HEK293 (cell line): ENCODE data around the gene MLLT11.
A peak's percentile ranks its signal among the peaks of the same experiment; 100 is the strongest.

Experiments used
- EGR2 ChIP-seq: fragments of 450-650 bp; formaldehyde crosslinking; IDR thresholded peaks from 2 replicates; pipeline ENCODE4 v1.5.1; 2016; ENCODE audit warnings: low read depth, missing biosample characterization, missing genetic modification characterization
- GLI2 ChIP-seq: fragments of 450-650 bp; formaldehyde crosslinking; IDR thresholded peaks from 2 replicates; pipeline ENCODE4; 2017; ENCODE audit warnings: missing biosample characterization, missing genetic modification characterization, low read depth, borderline replicate concordance
- GLIS2 ChIP-seq: fragments of 450-650 bp; formaldehyde crosslinking; IDR thresholded peaks from 2 replicates; pipeline ENCODE4 v1.5.1; 2016; ENCODE audit warnings: missing biosample characterization, missing genetic modification characterization
- MEIS1 ChIP-seq: sonication (generic); formaldehyde crosslinking; IDR thresholded peaks from 2 replicates; pipeline ENCODE4 v1.8.1; 2022; ENCODE audit warnings: missing genetic modification reagents, mild to moderate bottlenecking, borderline replicate concordance
- OSR2 ChIP-seq: fragments of 450-650 bp; formaldehyde crosslinking; IDR thresholded peaks from 2 replicates; pipeline ENCODE4 v1.5.1; 2016; ENCODE audit warnings: missing biosample characterization, missing genetic modification characterization
- PRDM4 ChIP-seq: fragments of 450-650 bp; formaldehyde crosslinking; IDR thresholded peaks from 2 replicates; pipeline ENCODE4 v1.5.1; 2017; ENCODE audit warnings: missing biosample characterization, missing genetic modification characterization
- RBAK ChIP-seq: fragments of 450-650 bp; formaldehyde crosslinking; IDR thresholded peaks from 2 replicates; pipeline ENCODE4 v1.5.1; 2016; ENCODE audit warnings: missing biosample characterization, missing genetic modification characterization
- SCRT1 ChIP-seq: fragments of 450-650 bp; formaldehyde crosslinking; IDR thresholded peaks from 2 replicates; pipeline ENCODE4 v1.5.1; 2016; ENCODE audit warnings: missing biosample characterization, missing genetic modification characterization, borderline replicate concordance
- SP2 ChIP-seq: fragments of 450-650 bp; formaldehyde crosslinking; IDR thresholded peaks from 2 replicates; pipeline ENCODE4 v1.5.1; 2016; ENCODE audit warnings: missing biosample characterization, missing genetic modification characterization
- SP3 ChIP-seq: fragments of 450-650 bp; formaldehyde crosslinking; IDR thresholded peaks from 2 replicates; pipeline ENCODE4 v1.5.1; 2016; ENCODE audit warnings: missing biosample characterization, missing genetic modification characterization
- ZBTB44 ChIP-seq: fragments of 450-650 bp; IDR thresholded peaks from 2 replicates; pipeline ENCODE4 v1.5.1; 2018; ENCODE audit warnings: missing biosample characterization, mild to moderate bottlenecking, missing genetic modification characterization
- ZBTB6 ChIP-seq: fragments of 450-650 bp; formaldehyde crosslinking; IDR thresholded peaks from 2 replicates; pipeline ENCODE4 v1.5.1; 2017; ENCODE audit warnings: missing biosample characterization, missing genetic modification characterization
- ZBTB7A ChIP-seq: fragments of 450-650 bp; formaldehyde crosslinking; IDR thresholded peaks from 2 replicates; pipeline ENCODE4 v1.5.1; 2016; ENCODE audit warnings: low read depth, missing biosample characterization, missing genetic modification characterization
- ZEB2 ChIP-seq: fragments of 450-650 bp; formaldehyde crosslinking; IDR thresholded peaks from 2 replicates; pipeline ENCODE4 v1.5.1; 2016; ENCODE audit warnings: missing biosample characterization, missing genetic modification characterization
- ZNF114 ChIP-seq: fragments of 450-650 bp; formaldehyde crosslinking; IDR thresholded peaks from 2 replicates; pipeline ENCODE4 v1.5.0; 2017; ENCODE audit warnings: missing biosample characterization, missing genetic modification characterization
- ZNF157 ChIP-seq: fragments of 450-650 bp; formaldehyde crosslinking; IDR thresholded peaks from 2 replicates; pipeline ENCODE4 v1.5.1; 2016; ENCODE audit warnings: missing biosample characterization, missing genetic modification characterization
- ZNF211 ChIP-seq: fragments of 450-650 bp; formaldehyde crosslinking; IDR thresholded peaks from 2 replicates; pipeline ENCODE4 v1.5.1; 2016; ENCODE audit warnings: low read depth, missing biosample characterization, missing genetic modification characterization
- ZNF214 ChIP-seq: fragments of 450-650 bp; formaldehyde crosslinking; IDR thresholded peaks from 2 replicates; pipeline ENCODE4 v1.5.1; 2017; ENCODE audit warnings: missing biosample characterization, mild to moderate bottlenecking, missing genetic modification characterization, borderline replicate concordance
- ZNF24 ChIP-seq: fragments of 450-650 bp; formaldehyde crosslinking; IDR thresholded peaks from 2 replicates; pipeline ENCODE4 v1.5.1; 2016; ENCODE audit warnings: missing biosample characterization, missing genetic modification characterization
- ZNF248 ChIP-seq: fragments of 450-650 bp; formaldehyde crosslinking; IDR thresholded peaks from 2 replicates; pipeline ENCODE4 v1.5.1; 2017; ENCODE audit warnings: missing biosample characterization, missing genetic modification characterization
- ZNF274 ChIP-seq, 2 experiments: fragments of 200-500 bp in 1 of 2; fragments of 450-650 bp in 1 of 2; sonication (Bioruptor generic) in 1 of 2; formaldehyde crosslinking in 1 of 2; IDR thresholded peaks; 2 replicates each; pipeline versions ENCODE4 v1.5.1 to v1.6.1; 2014 to 2016; ENCODE audit warnings: borderline replicate concordance in 1 of 2, inconsistent platforms in 1 of 2, low read length in 1 of 2, missing biosample characterization in 1 of 2, missing genetic modification characterization in 1 of 2
- ZNF354C ChIP-seq: fragments of 450-650 bp; formaldehyde crosslinking; IDR thresholded peaks from 2 replicates; pipeline ENCODE4 v1.5.1; 2016; ENCODE audit warnings: missing biosample characterization, missing genetic modification characterization, low read depth, borderline replicate concordance
- ZNF426 ChIP-seq: fragments of 450-650 bp; formaldehyde crosslinking; IDR thresholded peaks from 2 replicates; pipeline ENCODE4 v1.5.1; 2017; ENCODE audit warnings: missing biosample characterization, missing genetic modification characterization, mild to moderate bottlenecking, inconsistent platforms, moderate library complexity
- ZNF48 ChIP-seq: fragments of 450-650 bp; formaldehyde crosslinking; IDR thresholded peaks from 2 replicates; pipeline ENCODE4 v1.5.1; 2016; ENCODE audit warnings: missing biosample characterization, missing genetic modification characterization
- ZNF514 ChIP-seq: fragments of 450-650 bp; formaldehyde crosslinking; IDR thresholded peaks from 2 replicates; pipeline ENCODE4 v1.5.1; 2016; ENCODE audit warnings: missing biosample characterization, missing genetic modification characterization
- ZNF560 ChIP-seq: fragments of 450-650 bp; formaldehyde crosslinking; IDR thresholded peaks from 2 replicates; pipeline ENCODE4 v1.5.1; 2017; ENCODE audit warnings: missing biosample characterization, missing genetic modification characterization, borderline replicate concordance
- ZNF580 ChIP-seq: fragments of 450-650 bp; formaldehyde crosslinking; IDR thresholded peaks from 2 replicates; pipeline ENCODE4 v1.5.1; 2016; ENCODE audit warnings: missing biosample characterization, missing genetic modification characterization
- ZNF626 ChIP-seq: fragments of 450-650 bp; sonication (Bioruptor Pico); formaldehyde crosslinking; IDR thresholded peaks from 2 replicates; pipeline ENCODE4 v1.5.1; 2018; ENCODE audit warnings: missing biosample characterization, missing genetic modification characterization, inconsistent platforms
- ZNF747 ChIP-seq: fragments of 450-650 bp; formaldehyde crosslinking; IDR thresholded peaks from 2 replicates; pipeline ENCODE4 v1.5.1; 2016; ENCODE audit warnings: missing biosample characterization, missing genetic modification characterization
- ZNF76 ChIP-seq: fragments of 450-650 bp; formaldehyde crosslinking; IDR thresholded peaks from 2 replicates; pipeline ENCODE4; 2016; ENCODE audit warnings: low read depth, missing biosample characterization, missing genetic modification characterization, borderline replicate concordance
- ZNF776 ChIP-seq: fragments of 450-650 bp; formaldehyde crosslinking; IDR thresholded peaks from 2 replicates; pipeline ENCODE4 v1.5.0; 2017; ENCODE audit warnings: missing biosample characterization, missing genetic modification characterization, borderline replicate concordance
- ZNF785 ChIP-seq: fragments of 450-650 bp; formaldehyde crosslinking; IDR thresholded peaks from 2 replicates; pipeline ENCODE4 v1.5.1; 2016; ENCODE audit warnings: missing biosample characterization, missing genetic modification characterization
- ZNF830 ChIP-seq: fragments of 450-650 bp; IDR thresholded peaks from 2 replicates; pipeline ENCODE4 v1.5.0; 2018; ENCODE audit warnings: missing biosample characterization, missing genetic modification characterization, low read depth, mild to moderate bottlenecking, moderate library complexity
- TF ChIP-seq, protein P1 (sequence below): fragments of 450-650 bp; formaldehyde crosslinking; IDR thresholded peaks from 2 replicates; pipeline ENCODE4 v1.5.1; 2017; ENCODE audit warnings: missing biosample characterization, missing genetic modification characterization

MLLT11 gene

DNA sequence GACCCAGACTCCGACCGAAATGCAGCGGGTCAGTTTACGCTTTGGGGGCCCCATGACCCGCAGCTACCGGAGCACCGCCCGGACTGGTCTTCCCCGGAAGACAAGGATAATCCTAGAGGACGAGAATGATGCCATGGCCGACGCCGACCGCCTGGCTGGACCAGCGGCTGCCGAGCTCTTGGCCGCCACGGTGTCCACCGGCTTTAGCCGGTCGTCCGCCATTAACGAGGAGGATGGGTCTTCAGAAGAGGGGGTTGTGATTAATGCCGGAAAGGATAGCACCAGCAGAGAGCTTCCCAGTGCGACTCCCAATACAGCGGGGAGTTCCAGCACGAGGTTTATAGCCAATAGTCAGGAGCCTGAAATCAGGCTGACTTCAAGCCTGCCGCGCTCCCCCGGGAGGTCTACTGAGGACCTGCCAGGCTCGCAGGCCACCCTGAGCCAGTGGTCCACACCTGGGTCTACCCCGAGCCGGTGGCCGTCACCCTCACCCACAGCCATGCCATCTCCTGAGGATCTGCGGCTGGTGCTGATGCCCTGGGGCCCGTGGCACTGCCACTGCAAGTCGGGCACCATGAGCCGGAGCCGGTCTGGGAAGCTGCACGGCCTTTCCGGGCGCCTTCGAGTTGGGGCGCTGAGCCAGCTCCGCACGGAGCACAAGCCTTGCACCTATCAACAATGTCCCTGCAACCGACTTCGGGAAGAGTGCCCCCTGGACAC, 12.1 kb upstream of the MLLT11 start (continued):
- TF ChIP-seq PRDM4, result no peak
- TF ChIP-seq SP3 (tag by site-specific recombination), result no peak; the same call in 1 of the 2 replicates
- TF ChIP-seq GLI2 (tag by site-specific recombination), result no peak
- TF ChIP-seq ZBTB7A (tag by site-specific recombination), result no peak
- TF ChIP-seq SCRT1 (tag by site-specific recombination), result no peak
- TF ChIP-seq, protein P1, sequence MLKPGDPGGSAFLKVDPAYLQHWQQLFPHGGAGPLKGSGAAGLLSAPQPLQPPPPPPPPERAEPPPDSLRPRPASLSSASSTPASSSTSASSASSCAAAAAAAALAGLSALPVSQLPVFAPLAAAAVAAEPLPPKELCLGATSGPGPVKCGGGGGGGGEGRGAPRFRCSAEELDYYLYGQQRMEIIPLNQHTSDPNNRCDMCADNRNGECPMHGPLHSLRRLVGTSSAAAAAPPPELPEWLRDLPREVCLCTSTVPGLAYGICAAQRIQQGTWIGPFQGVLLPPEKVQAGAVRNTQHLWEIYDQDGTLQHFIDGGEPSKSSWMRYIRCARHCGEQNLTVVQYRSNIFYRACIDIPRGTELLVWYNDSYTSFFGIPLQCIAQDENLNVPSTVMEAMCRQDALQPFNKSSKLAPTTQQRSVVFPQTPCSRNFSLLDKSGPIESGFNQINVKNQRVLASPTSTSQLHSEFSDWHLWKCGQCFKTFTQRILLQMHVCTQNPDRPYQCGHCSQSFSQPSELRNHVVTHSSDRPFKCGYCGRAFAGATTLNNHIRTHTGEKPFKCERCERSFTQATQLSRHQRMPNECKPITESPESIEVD, result no peak
- TF ChIP-seq MEIS1 (CRISPR knock-in tag), result no peak
- no peak for TF ChIP-seq ZNF114 (tag by site-specific recombination)
- no peak for TF ChIP-seq ZNF48 (tag by site-specific recombination)
- no peak for TF ChIP-seq ZNF426 (tag by site-specific recombination)
- no peak for TF ChIP-seq ZNF24 (tag by site-specific recombination)
- no peak for TF ChIP-seq RBAK (tag by site-specific recombination)
- TF ChIP-seq ZEB2 (tag by site-specific recombination), result peak; percentile 63
- TF ChIP-seq ZNF214 (tag by site-specific recombination), result no peak
- no peak for TF ChIP-seq ZNF785 (tag by site-specific recombination)
- TF ChIP-seq SP2 (tag by site-specific recombination), result no peak; the same call in 1 of the 2 replicates
- TF ChIP-seq ZNF211 (tag by site-specific recombination), result no peak
- no peak for TF ChIP-seq OSR2 (tag by site-specific recombination)
- TF ChIP-seq GLIS2 (tag by site-specific recombination), result peak; percentile 27
- TF ChIP-seq ZNF747 (tag by site-specific recombination), result no peak
- no peak for TF ChIP-seq ZNF626 (tag by site-specific recombination)
- TF ChIP-seq EGR2 (tag by site-specific recombination), result no peak
- no peak for TF ChIP-seq ZNF580 (tag by site-specific recombination)
- peak; percentile 57; the same call in 1 of the 2 replicates for TF ChIP-seq ZNF76 (tag by site-specific recombination)
- no peak for TF ChIP-seq ZBTB44 (tag by site-specific recombination)
- TF ChIP-seq ZNF157 (tag by site-specific recombination), result no peak
- no peak for TF ChIP-seq ZNF776 (tag by site-specific recombination)
- TF ChIP-seq ZNF248 (tag by site-specific recombination), result no peak
- no peak for TF ChIP-seq ZNF514
- TF ChIP-seq ZNF830 (tag by site-specific recombination), result no peak
- no peak for TF ChIP-seq ZNF354C
- no peak for TF ChIP-seq ZBTB6 (tag by site-specific recombination)
- TF ChIP-seq ZNF274 (IDR thresholded peaks at IDR 0.05; ENCODE audit: low read length), result no peak
- no peak for TF ChIP-seq ZNF274 (tag by site-specific recombination; IDR thresholded peaks at IDR 0.05; ENCODE audit: borderline replicate concordance)
- TF ChIP-seq ZNF560 (tag by site-specific recombination), result no peak
